Activated CD8-positive, alpha-beta memory T cell treated with anti-CD3 and anti-CD28 coated beads for 4 hours (primary cell): Measurements from ENCODE around the gene PSMC5.
"Not testable (repeated sequence)": the region's sequence is repeated elsewhere in the genome, so short reads cannot be mapped to it uniquely, and the experiment has no call there.

Source experiments
- DNase-seq, 2 donors: peaks; one replicate each; pipeline ENCODE4 v3.0.0-alpha.2; 2020; ENCODE audit warnings: low read depth in 2 of 2

The PSMC5 gene

DNA sequence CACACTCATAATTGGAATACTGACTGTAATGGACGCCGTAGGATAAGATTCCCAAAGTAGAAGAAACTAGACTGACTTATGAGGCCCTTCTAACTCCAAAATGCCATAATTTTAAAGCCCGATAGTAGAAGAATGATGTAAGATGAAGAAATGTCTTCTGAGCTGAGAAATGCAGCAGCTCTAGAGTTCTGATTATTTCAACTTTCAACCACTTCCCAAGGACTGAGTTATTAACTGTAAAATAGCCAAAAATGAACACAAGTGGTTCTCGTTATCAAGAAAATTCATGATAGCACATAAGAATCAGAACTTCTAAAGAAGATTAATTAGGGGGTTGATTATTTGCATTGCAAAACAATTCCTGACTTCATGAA, 43.0 kb downstream of the PSMC5 start:
- DNase-seq, result not testable (repeated sequence)

GRCh38 chr17:63871646-63872365, 44.6 kb downstream of the PSMC5 start:
- DNase-seq, result not testable (repeated sequence)

- DNase-seq, result not testable (repeated sequence)
These were observed 46.3 kb downstream of the PSMC5 start, which contains the start of gene CSH2 for GRCh38 chr17:63873577-63873976. Gene CSH2, minus strand, starts transcription at chr17:63873677. Its CDS starts 63 bp downstream, at chr17:63873614.

GRCh38 chr17:63874061-63874626, 46.9 kb downstream of the PSMC5 start:
- not testable (repeated sequence) for DNase-seq

GRCh38 chr17:63874693-63875092, 47.5 kb downstream of the PSMC5 start:
- not testable (repeated sequence) for DNase-seq

DNA sequence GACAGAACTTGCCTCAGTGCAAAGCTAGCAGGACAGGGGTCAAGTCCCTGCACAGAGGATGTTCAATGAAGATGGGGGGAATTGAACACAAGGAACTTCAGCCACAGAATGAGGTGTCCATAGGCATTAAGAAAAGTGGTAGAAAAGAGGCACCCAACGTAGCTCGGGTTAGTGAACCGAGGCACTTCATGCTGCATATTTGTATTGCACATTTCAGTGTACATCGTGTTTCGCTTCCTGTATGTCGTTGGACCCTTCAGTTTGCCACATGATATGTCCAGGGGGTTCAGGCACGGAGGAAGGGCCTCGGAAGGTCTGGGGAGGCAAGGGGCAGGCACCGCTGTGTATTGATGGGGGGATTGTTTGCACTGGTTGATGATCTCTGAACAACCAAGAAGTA, 51.2 kb downstream of the PSMC5 start:
- not testable (repeated sequence) for DNase-seq

- DNase-seq, result no peak
These were observed 53.5 kb downstream of the PSMC5 start for GRCh38 chr17:63880706-63881105.

GRCh38 chr17:63881337-63881736, 54.1 kb downstream of the PSMC5 start:
- DNase-seq, result not testable (repeated sequence)
